ENCODE data around the gene TBXAS1. TPM values are rescaled to one million over a fixed set of nuclear protein-coding genes. Genes with fewer than 3 reads are reported as not detected.

TBXAS1 gene
- total RNA-seq, 1 experiment from 2014 or later: not detected

- in situ Hi-C loops (cut with HindIII; ENCODE audit: low sequenced_read_pairs): no loop called here
- no peak for DNase-seq (ENCODE audit: low spot score)
These were observed 47.7 kb downstream of the TBXAS1 start for GRCh38 chr7:139876622-139877283.

GRCh38 chr7:139883814-139884213 is 54.8 kb downstream of the TBXAS1 start:
- no peak for DNase-seq (ENCODE audit: low spot score)
- in situ Hi-C loops (cut with HindIII; ENCODE audit: low sequenced_read_pairs): no loop called here

GRCh38 chr7:139884441-139884840 is 55.4 kb downstream of the TBXAS1 start:
- DNase-seq (ENCODE audit: low spot score): no peak
- in situ Hi-C loops (cut with HindIII; ENCODE audit: low sequenced_read_pairs): no loop called here

- DNase-seq (ENCODE audit: low spot score): no peak
- in situ Hi-C loops (cut with HindIII; ENCODE audit: low sequenced_read_pairs): no loop called here
These were observed 56.4 kb downstream of the TBXAS1 start for GRCh38 chr7:139885511-139885910.

- no peak for DNase-seq (ENCODE audit: low spot score)
- in situ Hi-C loops (cut with HindIII; ENCODE audit: low sequenced_read_pairs): no loop called here
These were observed 57.1 kb downstream of the TBXAS1 start for GRCh38 chr7:139886206-139886605.

GRCh38 chr7:139886899-139887298 is 57.8 kb downstream of the TBXAS1 start:
- DNase-seq (ENCODE audit: low spot score): no peak
- in situ Hi-C loops (cut with HindIII; ENCODE audit: low sequenced_read_pairs): no loop called here

- in situ Hi-C loops (cut with HindIII; ENCODE audit: low sequenced_read_pairs): no loop called here
- DNase-seq (ENCODE audit: low spot score): no peak
These were observed 59.0 kb downstream of the TBXAS1 start for GRCh38 chr7:139887992-139888481.

GRCh38 chr7:139889186-139889871 is 60.3 kb downstream of the TBXAS1 start:
- no peak for DNase-seq (ENCODE audit: low spot score)
- in situ Hi-C loops (cut with HindIII; ENCODE audit: low sequenced_read_pairs): no loop called here

GRCh38 chr7:139893461-139893860 is 64.4 kb downstream of the TBXAS1 start:
- no peak for DNase-seq (ENCODE audit: low spot score)
- in situ Hi-C loops (cut with HindIII; ENCODE audit: low sequenced_read_pairs): no loop called here

- in situ Hi-C loops (cut with HindIII; ENCODE audit: low sequenced_read_pairs): no loop called here
- DNase-seq (ENCODE audit: low spot score): no peak
These were observed 64.9 kb downstream of the TBXAS1 start for GRCh38 chr7:139893999-139894398.

- DNase-seq (ENCODE audit: low spot score): no peak
- in situ Hi-C loops (cut with HindIII; ENCODE audit: low sequenced_read_pairs): no loop called here
These were observed 66.2 kb downstream of the TBXAS1 start for GRCh38 chr7:139895141-139895829.

- DNase-seq (ENCODE audit: low spot score): no peak
- in situ Hi-C loops (cut with HindIII; ENCODE audit: low sequenced_read_pairs): no loop called here
These were observed 67.2 kb downstream of the TBXAS1 start for GRCh38 chr7:139896288-139896687.

- in situ Hi-C loops (cut with HindIII; ENCODE audit: low sequenced_read_pairs): no loop called here
- no peak for DNase-seq (ENCODE audit: low spot score)
These were observed 67.8 kb downstream of the TBXAS1 start for GRCh38 chr7:139896831-139897230.

- in situ Hi-C loops (cut with HindIII; ENCODE audit: low sequenced_read_pairs): no loop called here
- no peak for DNase-seq (ENCODE audit: low spot score)
These were observed 68.5 kb downstream of the TBXAS1 start for GRCh38 chr7:139897422-139898090.

GRCh38 chr7:139898483-139898882 is 69.4 kb downstream of the TBXAS1 start:
- DNase-seq (ENCODE audit: low spot score): no peak
- in situ Hi-C loops (cut with HindIII; ENCODE audit: low sequenced_read_pairs): no loop called here

- in situ Hi-C loops (cut with HindIII; ENCODE audit: low sequenced_read_pairs): no loop called here
- DNase-seq (ENCODE audit: low spot score): no peak
These were observed 70.4 kb downstream of the TBXAS1 start for GRCh38 chr7:139899328-139899955.

- DNase-seq (ENCODE audit: low spot score): no peak
- in situ Hi-C loops (cut with HindIII; ENCODE audit: low sequenced_read_pairs): no loop called here
These were observed 71.3 kb downstream of the TBXAS1 start for GRCh38 chr7:139900326-139900725.

- in situ Hi-C loops (cut with HindIII; ENCODE audit: low sequenced_read_pairs): no loop called here
- no peak for DNase-seq (ENCODE audit: low spot score)
These were observed 72.2 kb downstream of the TBXAS1 start for GRCh38 chr7:139901056-139901795.

- DNase-seq (ENCODE audit: low spot score): no peak
- in situ Hi-C loops (cut with HindIII; ENCODE audit: low sequenced_read_pairs): no loop called here
These were observed 72.8 kb downstream of the TBXAS1 start for GRCh38 chr7:139901901-139902300.

All from G401 (cell line).